ENCODE results near the gene TFR2. TPM values are rescaled to one million over a fixed set of nuclear protein-coding genes. Genes with fewer than 3 reads are reported as not detected.

Gene TFR2
- total RNA-seq (2022; extraction: Qiagen RNA extraction) = 2.1 to 2.8 TPM (median 2.5 TPM) in 5 replicates

GRCh38 chr7:100641463-100641859, at the start of gene TFR2:
TFR2 (minus strand) TSS chr7:100641552; CDS start chr7:100641509, 43 bp downstream.

GRCh38 chr7:100673302-100673941, 32.1 kb upstream of the TFR2 start, which contains the start of gene GNB2:
GNB2 (plus strand) TSS chr7:100673740; CDS start chr7:100676266, 2,526 bp downstream.

DNA sequence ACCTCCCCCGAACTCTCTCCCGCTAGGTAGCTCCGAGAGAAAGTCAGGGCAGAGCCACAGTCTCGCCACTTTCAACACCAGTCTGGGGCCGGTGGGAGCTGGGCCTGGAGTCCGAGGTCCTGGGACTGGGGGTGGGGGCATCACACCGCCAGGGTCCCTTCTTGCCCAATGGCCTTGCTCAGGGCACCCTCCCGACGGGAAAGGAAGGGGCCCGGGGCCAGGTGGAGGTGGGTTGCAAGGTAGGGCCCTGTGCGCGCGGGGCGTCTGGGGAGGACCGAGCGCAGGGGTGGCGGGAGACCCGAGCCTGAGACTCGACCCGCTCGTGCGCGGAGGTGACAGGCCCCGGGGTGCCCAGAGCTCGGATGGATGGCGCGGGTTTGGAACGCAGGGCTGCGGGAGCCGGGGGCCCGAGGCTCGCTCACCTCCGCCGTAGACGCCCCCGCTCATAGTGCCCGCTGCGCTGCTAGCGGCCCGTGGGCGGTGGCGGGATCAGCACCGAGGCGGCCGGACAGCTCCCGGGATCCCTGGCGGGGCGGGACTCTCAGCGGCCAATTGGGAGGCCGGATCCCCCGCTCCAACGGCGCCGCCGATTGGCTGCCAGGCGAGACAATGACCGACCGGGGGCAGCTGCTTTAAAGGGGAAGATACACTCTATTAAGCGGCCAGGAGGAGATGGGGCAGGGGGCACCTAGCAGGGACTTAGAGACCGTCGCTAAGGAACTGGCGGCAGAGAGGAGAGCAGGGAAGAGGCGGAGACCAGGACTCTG, 14.7 kb upstream of the TFR2 start, which contains the start of gene ACTL6B:
ACTL6B (minus strand) TSS at position 541 of the 767 bp plus-strand sequence; CDS start at position 447, 94 bp downstream.

GRCh38 chr7:100611983-100612729, 29.2 kb downstream of the TFR2 start, which contains the start of gene MOSPD3:
MOSPD3 (plus strand) TSS chr7:100612540; CDS start chr7:100612792, 252 bp downstream.

DNA sequence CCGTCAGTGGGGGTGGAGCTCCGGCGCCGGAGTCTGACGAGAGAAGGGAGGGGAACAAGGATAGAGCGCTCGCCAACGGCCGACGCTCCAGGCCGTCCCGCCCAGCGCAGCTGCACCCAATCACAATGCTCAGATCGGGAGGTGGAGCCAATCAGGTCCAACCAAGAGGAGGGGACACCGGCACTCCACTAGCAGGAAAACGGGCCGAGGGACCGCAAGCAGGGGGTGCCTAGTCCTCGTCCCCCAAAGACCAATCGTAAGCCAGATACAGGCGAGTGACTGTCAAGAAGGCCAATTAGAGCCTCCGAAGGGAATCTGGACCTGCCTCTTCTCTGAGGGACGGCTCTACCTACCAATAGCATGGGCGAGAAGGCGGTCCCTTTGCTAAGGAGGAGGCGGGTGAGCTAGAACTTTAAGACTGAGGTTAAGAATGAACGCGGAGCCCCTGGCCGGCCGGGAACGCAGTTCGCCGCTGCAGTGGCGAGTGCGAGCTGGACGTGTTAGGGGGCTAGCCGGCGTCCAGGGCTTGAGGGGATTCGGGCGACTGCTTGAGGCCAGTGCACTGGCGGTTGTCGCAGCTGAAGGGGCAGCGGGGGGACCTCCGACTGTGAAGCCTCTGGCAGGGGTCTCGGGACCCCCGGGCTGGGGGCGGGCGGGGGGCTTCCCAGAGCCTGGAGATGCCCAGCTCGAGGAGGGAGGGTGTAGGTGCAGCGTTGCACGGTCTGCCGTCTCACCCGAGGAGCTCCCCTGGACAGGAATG, 54.9 kb downstream of the TFR2 start, which contains the start of gene FBXO24:
FBXO24 (plus strand) TSS at position 63 of the 760 bp plus-strand sequence; CDS start at position 361, 298 bp downstream.

DNA sequence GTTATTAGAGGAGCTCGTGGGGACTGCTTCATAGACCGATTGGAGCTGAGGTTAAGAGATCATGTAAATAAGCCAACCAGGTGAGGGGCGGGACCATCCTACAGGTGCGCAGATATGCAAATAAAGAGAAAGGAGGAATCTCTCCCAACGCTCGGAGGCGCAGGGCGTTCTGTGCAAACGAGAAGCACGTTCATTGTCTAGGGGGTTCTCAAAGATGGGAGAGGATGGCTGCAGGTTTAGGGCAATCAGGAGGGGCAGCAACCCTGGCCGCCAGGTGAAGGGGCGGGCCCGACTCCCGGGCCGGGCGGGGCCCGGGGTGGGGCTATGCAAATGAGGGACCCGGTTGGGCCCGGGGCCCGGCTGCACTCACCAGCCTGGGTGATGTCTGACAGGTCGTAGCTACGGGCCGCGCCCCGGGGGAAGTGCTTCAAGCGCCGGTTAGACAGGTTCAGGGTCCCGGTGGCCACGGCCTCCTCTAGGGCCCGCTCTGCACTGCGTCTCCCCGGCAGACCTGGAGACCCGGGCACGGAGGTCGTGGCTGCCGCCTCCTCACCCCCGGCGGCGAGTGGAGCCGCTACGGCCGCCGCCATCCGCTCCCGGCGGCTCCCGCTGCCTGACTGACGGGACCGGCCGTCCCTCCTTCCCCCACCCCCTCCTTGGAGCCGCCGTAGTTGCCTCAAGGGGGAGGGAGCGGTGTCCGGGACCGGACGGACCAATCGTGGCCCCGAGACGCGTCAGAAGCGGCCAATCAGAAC, 55.7 kb downstream of the TFR2 start, which contains the start of gene LRCH4:
LRCH4 (minus strand) TSS at position 619 of the 755 bp plus-strand sequence; CDS start at position 590, 29 bp downstream.

DNA sequence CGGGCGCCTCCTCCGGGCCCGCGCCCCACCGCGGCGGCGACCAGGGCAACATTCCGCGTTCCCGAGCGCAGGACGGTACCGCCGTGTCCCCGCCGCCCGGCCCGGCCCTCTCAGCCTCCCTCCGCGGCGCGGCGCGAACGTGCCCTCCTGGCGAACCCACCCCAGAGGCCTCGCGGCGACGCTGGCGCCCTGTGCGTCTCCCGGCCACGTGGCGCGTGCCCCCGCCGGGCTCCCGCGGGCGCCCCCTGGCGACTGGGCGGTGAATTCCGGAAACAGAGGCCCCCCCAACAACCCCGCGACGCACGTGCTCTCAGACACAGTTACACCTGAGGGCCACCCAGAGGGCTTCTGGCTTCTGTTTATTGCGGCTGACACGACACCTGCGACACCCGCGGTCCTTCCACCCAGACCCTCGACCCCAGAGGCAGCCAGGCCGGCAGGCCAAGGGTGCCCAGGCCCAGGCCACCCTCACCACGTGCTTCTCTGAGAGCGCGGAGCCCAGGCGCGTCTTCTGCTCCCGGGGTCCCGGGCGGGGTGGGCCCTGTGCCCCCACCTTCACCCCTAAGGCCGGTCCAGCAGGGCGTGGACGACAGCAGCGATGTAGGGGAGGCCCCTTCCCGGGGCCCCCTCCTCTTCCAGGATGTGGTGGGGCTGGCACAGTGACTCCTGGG, 67.5 kb downstream of the TFR2 start, which contains the start of gene SAP25:
SAP25 (minus strand) TSS at position 210 of the 671 bp plus-strand sequence; CDS start at position 52, 158 bp downstream.

Other genes with a start within 250 kb of the TFR2 start
- 1.1 to 1.9 TPM (median 1.5 TPM) in 5 replicates for gene ZCWPW1, start 212.8 kb downstream of the TFR2 start, total RNA-seq (2022; extraction: Qiagen RNA extraction)
- gene MEPCE, start 211.7 kb downstream of the TFR2 start, total RNA-seq (2022; extraction: Qiagen RNA extraction) = 41.0 to 47.9 TPM (median 44.5 TPM) in 5 replicates
- gene PPP1R35, start 205.1 kb downstream of the TFR2 start, total RNA-seq (2022; extraction: Qiagen RNA extraction) = 33.0 to 51.8 TPM (median 48.4 TPM) in 5 replicates
- gene SPACDR, start 177.3 kb downstream of the TFR2 start, total RNA-seq (2022; extraction: Qiagen RNA extraction) = 0.77 to 0.92 TPM (median 0.85 TPM) in 5 replicates
- gene TSC22D4, start 162.3 kb downstream of the TFR2 start, total RNA-seq (2022; extraction: Qiagen RNA extraction) = 54.7 to 73.7 TPM (median 65.5 TPM) in 5 replicates
- 4.1 to 7.9 TPM (median 6.7 TPM) in 5 replicates for gene NYAP1, start 157.6 kb downstream of the TFR2 start, total RNA-seq (2022; extraction: Qiagen RNA extraction)
- gene AGFG2, start 102.3 kb downstream of the TFR2 start, total RNA-seq (2022; extraction: Qiagen RNA extraction) = 41.5 to 62.8 TPM (median 57.6 TPM) in 5 replicates
- 0.15 to 0.47 TPM (median 0.25 TPM) in 5 replicates for gene SAP25, start 67.7 kb downstream of the TFR2 start, total RNA-seq (2022; extraction: Qiagen RNA extraction)
- gene LRCH4, start 55.4 kb downstream of the TFR2 start, total RNA-seq (2022; extraction: Qiagen RNA extraction) = 12.5 to 18.8 TPM (median 16.2 TPM) in 5 replicates
- gene FBXO24, start 55.2 kb downstream of the TFR2 start, total RNA-seq (2022; extraction: Qiagen RNA extraction) = 0.22 to 0.35 TPM (median 0.24 TPM) in 5 replicates
- 6.8 to 10.3 TPM (median 10.0 TPM) in 5 replicates for gene PCOLCE, start 39.2 kb downstream of the TFR2 start, total RNA-seq (2022; extraction: Qiagen RNA extraction)
- gene MOSPD3, start 29.0 kb downstream of the TFR2 start, total RNA-seq (2022; extraction: Qiagen RNA extraction) = 16.3 to 22.9 TPM (median 21.2 TPM) in 5 replicates
- gene ACTL6B, start 14.9 kb upstream of the TFR2 start, total RNA-seq (2022; extraction: Qiagen RNA extraction) = not detected in 5 replicates
- 181 to 270 TPM (median 268 TPM) in 5 replicates for gene GNB2, start 32.2 kb upstream of the TFR2 start, total RNA-seq (2022; extraction: Qiagen RNA extraction)
- 12.5 to 20.6 TPM (median 17.5 TPM) in 5 replicates for gene GIGYF1, start 52.7 kb upstream of the TFR2 start, total RNA-seq (2022; extraction: Qiagen RNA extraction)
- gene POP7, start 64.6 kb upstream of the TFR2 start, total RNA-seq (2022; extraction: Qiagen RNA extraction) = 68.5 to 93.3 TPM (median 89.6 TPM) in 5 replicates
- gene EPO, start 78.9 kb upstream of the TFR2 start, total RNA-seq (2022; extraction: Qiagen RNA extraction) = 0.09 TPM in 1 of 5 replicates, not detected in the others
- not detected in 5 replicates for gene ZAN, start 92.0 kb upstream of the TFR2 start, total RNA-seq (2022; extraction: Qiagen RNA extraction)
- gene EPHB4, start 186.0 kb upstream of the TFR2 start, total RNA-seq (2022; extraction: Qiagen RNA extraction) = 38.4 to 43.1 TPM (median 40.6 TPM) in 5 replicates
- 13.3 to 15.9 TPM (median 13.9 TPM) in 5 replicates for gene SLC12A9, start 211.2 kb upstream of the TFR2 start, total RNA-seq (2022; extraction: Qiagen RNA extraction)
- 42.1 to 58.3 TPM (median 52.4 TPM) in 5 replicates for gene TRIP6, start 225.8 kb upstream of the TFR2 start, total RNA-seq (2022; extraction: Qiagen RNA extraction)
- 116 to 144 TPM (median 134 TPM) in 5 replicates for gene SRRT, start 233.6 kb upstream of the TFR2 start, total RNA-seq (2022; extraction: Qiagen RNA extraction)
- 4.3 to 6.3 TPM (median 5.4 TPM) in 5 replicates for gene UFSP1, start 248.2 kb upstream of the TFR2 start, total RNA-seq (2022; extraction: Qiagen RNA extraction)

All from A549 treated with AZD2906 at 1 μM for 4 hours (cell line).